Measurements from ENCODE around the gene SLC8A3.

The SLC8A3 gene

DNA sequence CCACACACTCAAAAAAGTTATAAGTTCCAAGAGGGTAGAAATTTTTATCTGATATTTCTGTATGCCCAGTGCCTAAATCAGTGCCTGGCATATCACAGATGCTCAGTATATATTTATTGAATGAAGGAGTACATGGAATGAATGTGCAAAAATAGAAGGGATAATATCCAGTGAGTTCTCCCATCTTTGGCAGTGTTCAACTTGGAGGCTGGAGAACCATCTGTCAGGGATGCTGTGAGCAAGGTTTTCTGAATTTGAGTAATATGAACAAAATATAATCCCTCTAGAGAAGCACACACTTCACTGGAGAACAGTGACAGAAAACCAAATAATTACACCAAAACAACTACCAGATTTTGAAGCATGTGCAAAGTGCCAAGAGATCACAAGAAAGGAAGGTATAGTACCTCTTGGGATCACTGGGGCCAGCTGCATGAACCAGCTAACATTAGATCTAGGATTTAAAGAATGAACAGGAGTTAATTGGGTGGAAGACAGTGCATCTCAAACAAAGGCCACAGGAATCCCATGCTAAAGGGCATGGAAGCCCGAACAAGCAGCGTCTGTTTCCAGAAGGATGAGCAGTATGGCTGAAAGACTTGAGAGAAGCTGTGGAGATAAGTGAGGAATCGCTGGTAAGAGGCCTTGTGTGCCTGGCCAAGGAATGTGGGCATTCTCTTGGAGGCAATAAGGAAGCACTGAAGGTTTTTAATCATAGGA is 11.5 kb downstream of the SLC8A3 start:
- no peak for DNase-seq (ENCODE audit: low read depth in 3 of 3, low spot score in 1 of 3)

- DNase-seq (ENCODE audit: low read depth in 3 of 3, low spot score in 1 of 3) = no peak
Observed at GRCh38 chr14:70173569-70173968, 15.2 kb downstream of the SLC8A3 start.

- DNase-seq (ENCODE audit: low read depth in 3 of 3, low spot score in 1 of 3) = no peak
Observed at GRCh38 chr14:70171726-70172125, 17.0 kb downstream of the SLC8A3 start.

- no peak for DNase-seq (ENCODE audit: low read depth in 3 of 3, low spot score in 1 of 3)
Observed at GRCh38 chr14:70170976-70171375, 17.8 kb downstream of the SLC8A3 start.

DNA sequence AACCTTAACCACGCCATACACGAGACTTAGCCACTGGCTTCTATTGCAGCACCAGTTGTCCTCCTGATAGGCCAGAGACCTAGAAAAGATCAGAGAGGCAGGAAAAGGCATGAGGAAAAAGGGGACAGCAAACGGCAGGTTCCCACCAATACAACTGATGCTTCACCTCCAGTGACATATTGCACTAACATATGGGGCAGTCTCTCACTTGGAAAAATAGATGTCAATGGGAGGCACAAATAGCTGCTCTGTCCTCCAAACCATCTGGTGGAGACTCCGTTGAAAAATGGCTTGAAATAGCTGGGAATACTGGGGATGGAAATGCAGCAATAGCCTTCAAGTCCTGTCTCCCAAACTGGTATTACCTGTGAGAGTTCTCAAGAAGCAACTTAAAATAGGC is 20.3 kb downstream of the SLC8A3 start:
- DNase-seq (ENCODE audit: low read depth in 3 of 3, low spot score in 1 of 3) = no peak

DNA sequence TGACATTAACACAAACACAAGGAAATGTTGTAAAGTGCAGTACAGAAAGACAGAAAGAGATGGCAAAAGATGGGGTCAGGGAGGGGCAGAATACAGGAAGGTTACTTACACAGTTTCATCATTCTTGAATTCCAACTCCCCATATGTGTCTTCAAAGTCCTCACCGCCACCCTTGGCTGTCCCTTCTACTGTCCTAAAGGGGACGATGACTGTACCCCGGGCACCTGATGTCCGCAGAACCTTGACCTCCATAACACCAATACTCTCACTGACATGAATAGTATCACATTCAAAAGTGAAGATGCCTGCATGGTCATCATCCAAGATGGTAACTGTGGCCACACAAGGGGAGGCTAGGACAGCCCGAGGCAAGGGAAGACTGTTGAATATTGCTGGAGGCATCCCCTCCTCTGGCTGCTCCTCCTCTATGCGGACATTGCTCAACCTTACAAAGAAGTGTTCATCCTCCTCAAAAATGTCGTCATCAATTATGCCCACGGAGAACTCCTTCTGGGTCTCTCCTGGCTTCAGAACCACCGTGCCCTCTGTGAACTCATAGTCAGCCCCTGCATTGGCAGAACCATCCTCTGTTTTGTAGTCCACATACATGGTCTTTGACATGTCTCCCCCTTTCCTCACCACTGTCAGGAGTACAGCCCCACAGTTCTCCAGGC is 22.1 kb downstream of the SLC8A3 start:
- DNase-seq (ENCODE audit: low read depth in 3 of 3, low spot score in 1 of 3) = no peak

DNA sequence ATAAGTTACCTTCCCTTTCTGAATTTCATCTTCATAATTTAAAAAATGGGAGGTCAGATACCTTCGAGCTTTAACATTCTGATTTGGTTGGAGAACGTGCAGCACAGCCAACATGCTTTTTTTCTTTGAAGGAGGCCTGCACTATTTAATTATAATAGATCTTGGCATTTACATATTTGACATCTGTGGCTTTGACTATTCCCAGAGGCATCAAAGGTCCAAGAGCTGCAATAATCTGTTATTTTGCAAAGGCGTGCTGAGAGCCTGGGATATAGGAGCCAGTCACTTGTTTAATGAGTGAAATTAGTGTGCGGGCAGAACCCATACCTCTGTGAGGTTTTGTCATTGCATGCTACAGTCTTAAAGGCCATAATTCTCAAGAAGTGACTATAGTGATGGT is 26.4 kb downstream of the SLC8A3 start:
- no peak for DNase-seq (ENCODE audit: low read depth in 3 of 3, low spot score in 1 of 3)

DNA sequence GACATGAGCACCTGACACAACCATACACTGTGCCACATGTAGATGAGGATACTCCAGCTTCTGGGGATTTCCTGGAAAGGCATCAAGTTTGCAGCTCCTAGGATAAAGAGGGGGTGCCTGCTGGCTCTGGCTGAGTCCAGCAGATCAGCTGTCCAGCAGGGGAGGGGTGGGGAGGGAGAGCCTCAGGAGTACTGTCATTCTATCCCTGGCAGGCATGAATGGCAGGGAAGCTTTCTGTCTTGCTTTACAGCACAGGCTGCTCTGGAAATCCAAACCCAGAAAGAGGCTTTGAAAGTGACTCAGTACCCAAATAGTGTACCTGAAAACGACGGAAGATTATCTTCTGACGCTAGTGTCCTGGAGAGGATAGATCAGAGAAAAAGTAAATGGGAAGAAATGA is 32.2 kb downstream of the SLC8A3 start:
- no peak for DNase-seq (ENCODE audit: low read depth in 3 of 3, low spot score in 1 of 3)

DNA sequence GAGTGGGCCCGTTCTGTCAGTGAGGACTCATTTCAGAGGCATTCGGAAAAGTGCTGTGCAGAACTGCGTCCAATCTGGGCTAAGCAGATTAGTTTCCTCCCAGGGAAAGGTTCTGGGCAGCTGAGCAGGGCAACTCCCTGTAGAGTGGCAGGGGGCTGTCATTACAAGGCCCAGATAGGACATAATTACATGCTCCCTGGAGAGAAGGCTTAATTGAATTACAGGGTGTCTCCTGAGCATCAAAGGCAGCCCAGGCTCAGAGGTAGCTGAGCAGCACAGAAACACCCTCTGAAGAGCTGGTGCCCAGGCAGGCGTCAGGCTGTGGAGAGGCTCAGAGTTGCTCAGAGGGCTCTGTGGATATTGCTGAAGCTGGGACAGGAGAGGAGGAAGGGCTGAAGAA is 36.0 kb downstream of the SLC8A3 start:
- DNase-seq (ENCODE audit: low read depth in 3 of 3, low spot score in 1 of 3) = no peak

DNA sequence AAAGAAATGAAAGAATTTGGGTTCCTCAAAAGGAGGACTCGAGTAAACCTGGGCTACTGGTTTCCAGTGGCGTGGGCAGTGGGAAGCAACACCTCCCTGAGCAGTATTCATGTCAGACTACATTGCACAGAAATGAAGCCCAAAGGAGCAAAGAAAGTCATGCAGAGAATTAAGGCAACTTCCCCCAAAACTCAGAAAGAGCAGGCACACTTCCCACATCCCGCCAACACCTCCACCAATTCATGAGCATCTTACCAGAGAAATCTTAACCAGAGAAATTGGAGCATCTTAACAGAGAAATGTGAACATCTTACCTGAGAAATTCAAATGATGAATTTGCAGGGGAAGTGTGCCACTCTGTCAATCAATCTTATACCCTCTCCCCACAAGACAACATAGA is 36.7 kb downstream of the SLC8A3 start:
- no peak for DNase-seq (ENCODE audit: low read depth in 3 of 3, low spot score in 1 of 3)

DNA sequence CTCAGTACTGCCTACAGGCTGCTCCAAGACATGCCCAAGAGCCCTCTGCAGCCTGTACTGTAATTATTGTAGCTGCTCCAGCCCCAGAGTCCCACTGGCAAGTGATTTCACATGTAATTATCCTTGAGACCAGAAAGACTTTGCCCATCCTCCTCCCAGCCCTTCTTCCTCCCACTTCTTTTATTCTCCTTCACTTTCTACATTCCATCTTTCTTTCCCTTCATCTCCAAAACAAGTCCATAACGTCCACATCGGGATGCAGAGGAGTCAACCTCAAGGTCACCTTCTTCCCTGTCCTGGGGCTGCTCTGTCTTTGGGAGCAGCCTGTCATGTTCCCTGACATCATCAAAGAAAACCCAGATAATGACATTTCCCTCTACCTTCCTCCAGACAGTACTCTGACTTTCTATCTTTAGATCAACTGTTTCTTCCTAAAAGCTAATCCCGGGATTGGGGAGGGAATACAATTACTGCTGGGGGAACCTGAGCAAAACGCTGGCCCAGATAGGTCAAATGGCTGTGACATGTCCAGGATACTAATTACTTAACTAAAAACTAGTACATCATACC is 39.1 kb downstream of the SLC8A3 start:
- no peak for DNase-seq (ENCODE audit: low read depth in 3 of 3, low spot score in 1 of 3)

- DNase-seq (ENCODE audit: low read depth in 3 of 3, low spot score in 1 of 3) = no peak
Observed at GRCh38 chr14:70148911-70149595, 39.7 kb downstream of the SLC8A3 start.

- no peak for DNase-seq (ENCODE audit: low read depth in 3 of 3, low spot score in 1 of 3)
Observed at GRCh38 chr14:70148351-70148750, 40.4 kb downstream of the SLC8A3 start.

- DNase-seq (ENCODE audit: low read depth in 3 of 3, low spot score in 1 of 3) = no peak
Observed at GRCh38 chr14:70144046-70144445, 44.7 kb downstream of the SLC8A3 start.

DNA sequence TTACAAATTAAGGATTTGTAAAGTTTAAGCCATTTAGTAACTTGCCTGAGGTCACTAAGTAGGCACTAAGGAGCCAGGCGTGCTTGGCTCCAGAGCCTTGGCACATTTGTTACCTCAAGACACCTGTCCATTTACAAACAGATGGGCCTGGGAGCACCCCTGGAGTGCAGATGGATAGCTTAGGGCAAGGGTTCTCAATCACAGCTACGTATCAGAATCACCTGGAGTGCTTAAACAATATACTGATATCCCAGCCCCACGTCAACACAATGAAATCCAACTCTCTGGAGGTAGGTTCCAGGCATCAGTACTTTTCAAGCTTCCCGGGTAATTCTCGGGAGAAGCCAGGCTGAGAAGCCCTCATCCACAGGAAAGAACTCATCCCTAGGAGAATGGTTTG is 45.4 kb downstream of the SLC8A3 start:
- DNase-seq (ENCODE audit: low read depth in 3 of 3, low spot score in 1 of 3) = no peak

- no peak for DNase-seq (ENCODE audit: low read depth in 3 of 3, low spot score in 1 of 3)
Observed at GRCh38 chr14:70140614-70141013, 48.1 kb downstream of the SLC8A3 start.

DNA sequence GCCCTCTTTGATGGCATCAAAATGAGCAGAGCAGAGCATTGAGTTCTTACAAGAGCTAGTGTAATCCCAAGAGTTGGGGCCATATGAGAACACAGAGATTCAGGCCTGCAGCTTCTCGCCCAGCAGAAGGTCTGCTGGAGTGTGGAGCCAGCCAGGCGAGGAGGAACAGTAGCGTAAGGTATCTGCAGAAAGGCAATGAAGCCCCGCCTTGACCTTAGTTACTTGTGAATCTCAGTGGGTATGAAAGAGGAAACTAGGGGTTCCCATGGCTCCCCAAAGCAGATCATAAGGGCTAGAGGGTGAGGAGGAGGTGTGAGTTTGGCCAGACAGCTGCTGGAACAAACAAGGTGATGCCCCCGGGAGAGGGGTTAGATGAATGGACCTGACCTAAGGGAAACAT is 49.4 kb downstream of the SLC8A3 start:
- DNase-seq (ENCODE audit: low read depth in 3 of 3, low spot score in 1 of 3) = no peak

- no peak for DNase-seq (ENCODE audit: low read depth in 3 of 3, low spot score in 1 of 3)
Observed at GRCh38 chr14:70137788-70138187, 51.0 kb downstream of the SLC8A3 start.

DNA sequence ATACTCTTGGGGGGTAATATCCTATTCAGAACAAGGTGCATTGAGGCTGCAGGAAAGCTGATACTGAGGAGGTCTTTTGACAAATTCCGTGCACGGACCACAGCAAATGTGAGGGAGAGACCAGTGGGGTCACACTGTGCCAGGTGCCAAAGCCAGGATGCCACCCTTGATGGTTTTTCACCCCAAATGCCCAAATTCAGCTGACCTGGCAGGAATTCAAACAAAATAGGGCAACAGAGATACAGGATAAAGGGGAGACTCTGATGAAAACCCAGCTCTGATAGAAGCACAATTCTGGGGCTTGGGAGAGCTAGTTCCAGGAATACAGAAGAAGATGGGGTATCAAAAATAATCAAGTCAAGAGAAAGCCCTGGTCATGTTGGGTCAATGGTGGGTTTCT is 55.3 kb downstream of the SLC8A3 start:
- no peak for DNase-seq (ENCODE audit: low read depth in 3 of 3, low spot score in 1 of 3)

GRCh38 chr14:70130482-70130881 is 58.3 kb downstream of the SLC8A3 start:
- no peak for DNase-seq (ENCODE audit: low read depth in 3 of 3, low spot score in 1 of 3)

DNA sequence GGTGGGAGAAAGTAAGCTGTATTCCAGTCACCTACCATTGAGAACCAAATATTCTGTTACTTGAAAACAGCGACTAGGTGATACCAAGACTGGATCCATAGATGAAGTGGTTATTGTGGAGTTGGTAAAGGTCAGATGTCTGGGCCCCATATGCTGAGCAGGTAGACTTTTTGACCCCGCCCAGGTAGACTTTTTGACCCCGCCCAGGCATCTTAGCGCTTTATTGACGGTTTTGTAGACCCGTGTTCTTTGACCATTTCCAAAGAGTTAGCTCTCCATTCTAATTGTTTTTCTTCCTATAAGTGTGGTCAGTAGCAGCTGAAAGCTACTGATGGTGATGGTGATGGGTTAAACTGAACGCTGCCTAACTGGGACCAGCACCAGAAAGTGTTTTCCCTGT is 61.6 kb downstream of the SLC8A3 start:
- no peak for DNase-seq (ENCODE audit: low read depth in 3 of 3, low spot score in 1 of 3)

GRCh38 chr14:70123796-70124195 is 65.0 kb downstream of the SLC8A3 start:
- DNase-seq (ENCODE audit: low read depth in 3 of 3, low spot score in 1 of 3) = no peak
